K562 (cell line): ENCODE results near the gene ZNF689. TPM values are rescaled to one million over a fixed set of nuclear protein-coding genes. Genes with fewer than 3 reads are reported as not detected.

Source experiments
- ADNP ChIP-seq: fragments of 200-800 bp; sonication (Bioruptor generic); IDR thresholded peaks from 2 replicates; pipeline ENCODE4 v1.6.1; 2016; ENCODE audit warnings: missing genetic modification characterization, missing compliant biosample characterization
- CHCHD3 ChIP-seq: fragments of 250-450 bp; sonication (Bioruptor Pico); IDR thresholded peaks from 2 replicates; pipeline ENCODE4 v2.1.2; 2022; ENCODE audit warnings: mild to moderate bottlenecking
- CHD1 ChIP-seq: fragments of 200-600 bp; sonication (generic); IDR thresholded peaks from one replicate; pipeline ENCODE4 v1.6.1; 2012; ENCODE audit warnings: mild to moderate bottlenecking, moderate library complexity, low read length, inconsistent platforms
- CXXC5 ChIP-seq: fragments of 250-450 bp; sonication (Bioruptor Pico); IDR thresholded peaks from 2 replicates; pipeline ENCODE4 v1.8.0; 2022; ENCODE audit warnings: inconsistent platforms, mild to moderate bottlenecking, moderate library complexity
- FOXA1 ChIP-seq: fragments of 450-650 bp; IDR thresholded peaks from 2 replicates; pipeline ENCODE4 v1.6.1; 2016; ENCODE audit warnings: mild to moderate bottlenecking, borderline replicate concordance
- HEY1 ChIP-seq: fragments of 250-450 bp; sonication (Bioruptor Pico); IDR thresholded peaks from 2 replicates; pipeline ENCODE4 v1.5.0; 2020; ENCODE audit warnings: mild to moderate bottlenecking, moderate library complexity, borderline replicate concordance
- MXI1 ChIP-seq: IDR thresholded peaks from 2 replicates; pipeline ENCODE4 v1.6.1; 2011; ENCODE audit warnings: low read depth, mild to moderate bottlenecking, improper control_type of control experiment, low read length
- PCBP2 ChIP-seq: fragments of 200-400 bp; formaldehyde crosslinking; IDR thresholded peaks from 2 replicates; pipeline ENCODE4 v1.6.1; 2018; ENCODE audit warnings: low read length, low read depth, mild to moderate bottlenecking, moderate library complexity; ENCODE audit not compliant: poor library complexity, severe bottlenecking
- POLR2A ChIP-seq: fragments of 450-650 bp; conservative IDR thresholded peaks from 2 replicates; pipeline ENCODE4 v1.6.1; 2016
- POLR2H ChIP-seq: IDR thresholded peaks from 2 replicates; pipeline ENCODE4 v1.6.1; 2016; ENCODE audit warnings: missing genetic modification characterization, low read depth, mild to moderate bottlenecking, control low read depth, missing compliant biosample characterization, moderate library complexity
- SIN3A ChIP-seq, 2 experiments: fragments of 150-350 bp in 1 of 2; IDR thresholded peaks; 2 replicates each; pipeline ENCODE4 v1.6.1; 2011 to 2016; ENCODE audit warnings: borderline replicate concordance in 2 of 2, low read depth in 2 of 2, low read length in 2 of 2, mild to moderate bottlenecking in 2 of 2, moderate library complexity in 2 of 2; ENCODE audit not compliant: control insufficient read depth in 1 of 2
- TBP ChIP-seq: optimal IDR thresholded peaks from 2 replicates; pipeline ENCODE3; 2011; ENCODE audit warnings: low read depth, low read length, improper control_type of control experiment
- ZNF436 ChIP-seq: fragments of 250-450, 450-650 bp; sonication (Bioruptor Pico); formaldehyde crosslinking; IDR thresholded peaks from 2 replicates; pipeline ENCODE4 v1.7.0; 2020; ENCODE audit warnings: mild to moderate bottlenecking
- polyA plus RNA-seq, 8 experiments: library from polyadenylated mRNA; depleted of rRNA in 4 of 8; stranded (reverse) in 5 of 8; unstranded in 3 of 8; fragments of >200 nt; fragmentation: Nextera tagmentation in 2 of 8; fragmentation: Illumina TruSeq in 1 of 8; extraction: Ambion mirVana in 2 of 8; extraction: Trizol in 1 of 8; gene quantifications; 2 replicates each; pipeline versions ENCODE4 v1.2.1 to v1.2.3, GENCODE V29; 2011 to 2014; ENCODE audit warnings: inconsistent platforms in 1 of 8, missing spikeins in 1 of 8
- total RNA-seq, 7 experiments: library from RNA; depleted of rRNA in 6 of 7; stranded (reverse); fragments of >200 nt in 6 of 7; fragmentation: Illumina TruSeq in 2 of 7; extraction: Trizol in 2 of 7; gene quantifications; 2 replicates each; pipeline versions ENCODE4 v1.2.1 to v1.2.3, GENCODE V29; 2011 to 2021; ENCODE audit warnings: low replicate concordance in 1 of 7
- TF ChIP-seq, protein P1 (sequence below): fragments of 250-450 bp; sonication (Bioruptor Pico); IDR thresholded peaks from 2 replicates; pipeline ENCODE4 v1.5.1; 2021; ENCODE audit warnings: mild to moderate bottlenecking
- TF ChIP-seq, protein P2 (sequence below), 2 experiments: fragments of 200-800 bp in 1 of 2; sonication (Bioruptor generic) in 1 of 2; sonication (generic) in 1 of 2; formaldehyde crosslinking in 1 of 2; IDR thresholded peaks in 1 of 2; conservative IDR thresholded peaks in 1 of 2; 2 replicates each; pipeline versions ENCODE4 v1.5.0 to v1.6.1; 2016 to 2020; ENCODE audit warnings: missing compliant biosample characterization in 1 of 2, missing genetic modification characterization in 1 of 2, missing genetic modification reagents in 1 of 2
- TF ChIP-seq, protein P3 (sequence below), 2 experiments: fragments of 450-650 bp in 1 of 2; sonication (generic) in 1 of 2; formaldehyde crosslinking; conservative IDR thresholded peaks; 2 replicates each; pipeline versions ENCODE4 v1.4.0 to v1.8.1; 2020 to 2022; ENCODE audit warnings: mild to moderate bottlenecking in 1 of 2, missing genetic modification reagents in 1 of 2
- TF ChIP-seq, protein P4 (sequence below): fragments of 250-450 bp; sonication (Bioruptor Pico); IDR thresholded peaks from 2 replicates; pipeline ENCODE4 v1.4.0; 2020; ENCODE audit warnings: borderline replicate concordance
- TF ChIP-seq, protein P5 (sequence below), 2 experiments: fragments of 450-650 bp; IDR thresholded peaks; 2 replicates each; pipeline ENCODE4 v1.6.1; 2016

Gene ZNF689
- total and polyA plus RNA-seq, 9 of the 15 experiments (the other 6 are each of a cell fraction or from before 2014, with no cell fraction given): 5.4 to 15.4 (median 10.8) TPM

DNA sequence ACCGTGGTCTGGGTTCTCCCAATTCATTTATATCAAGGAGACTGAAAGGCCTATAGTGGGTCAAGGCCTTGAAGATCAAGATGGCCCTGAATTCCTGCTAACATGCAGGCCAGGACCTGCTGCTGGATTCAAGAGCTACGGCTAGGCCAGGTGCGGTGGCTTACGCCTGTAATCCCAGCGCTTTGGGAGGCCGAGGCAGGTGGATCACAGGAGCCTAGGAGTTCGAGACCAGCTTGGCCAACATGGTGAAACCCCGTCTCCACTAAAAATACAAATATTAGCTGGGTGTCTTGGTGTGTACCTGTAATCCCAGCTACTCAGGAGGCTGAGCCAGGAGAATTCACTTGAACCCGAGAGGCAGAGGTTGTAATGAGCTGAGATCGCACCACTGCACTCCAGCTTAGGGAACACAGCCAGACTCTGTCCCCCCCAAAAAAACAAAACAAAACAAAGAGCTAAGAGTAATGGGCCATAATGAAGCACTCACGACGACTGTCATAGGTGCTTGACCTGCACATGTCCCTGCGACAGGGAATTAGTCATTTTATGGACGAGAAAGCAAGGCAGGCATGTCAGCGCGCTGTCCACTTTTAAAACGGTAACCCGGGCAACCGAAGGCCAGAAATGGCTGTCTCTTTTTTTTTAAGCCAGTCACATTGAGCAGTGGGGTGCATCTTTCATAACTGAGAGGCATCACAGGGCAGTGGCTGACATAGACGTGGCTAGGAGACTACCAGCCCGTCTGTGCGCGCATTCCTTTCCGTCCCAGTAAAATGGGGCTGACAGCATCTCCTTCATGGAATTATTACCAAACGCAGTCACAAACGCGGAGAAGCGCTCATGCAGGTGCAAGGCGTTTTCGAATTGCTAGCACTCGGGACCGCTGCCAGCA, 47.0 kb upstream of the ZNF689 start (continued):
- TF ChIP-seq, protein P1, sequence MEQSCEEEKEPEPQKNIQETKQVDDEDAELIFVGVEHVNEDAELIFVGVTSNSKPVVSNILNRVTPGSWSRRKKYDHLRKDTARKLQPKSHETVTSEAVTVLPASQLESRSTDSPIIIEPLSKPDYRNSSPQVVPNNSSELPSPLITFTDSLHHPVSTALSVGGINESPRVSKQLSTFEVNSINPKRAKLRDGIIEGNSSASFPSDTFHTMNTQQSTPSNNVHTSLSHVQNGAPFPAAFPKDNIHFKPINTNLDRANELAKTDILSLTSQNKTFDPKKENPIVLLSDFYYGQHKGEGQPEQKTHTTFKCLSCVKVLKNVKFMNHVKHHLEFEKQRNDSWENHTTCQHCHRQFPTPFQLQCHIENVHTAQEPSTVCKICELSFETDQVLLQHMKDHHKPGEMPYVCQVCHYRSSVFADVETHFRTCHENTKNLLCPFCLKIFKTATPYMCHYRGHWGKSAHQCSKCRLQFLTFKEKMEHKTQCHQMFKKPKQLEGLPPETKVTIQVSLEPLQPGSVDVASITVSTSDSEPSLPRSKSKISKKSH (CRISPR knock-in tag): no peak
- no peak for TF ChIP-seq HEY1
- TF ChIP-seq ADNP (tag): no peak
- peak in 1 of 2 experiments; percentile 53; a peak in 2 of 4 replicates for TF ChIP-seq SIN3A (IDR thresholded peaks at IDR 0.05; ENCODE audit: borderline replicate concordance in 2 of 2, control insufficient read depth in 1 of 2, low read depth in 2 of 2, low read length in 2 of 2)
- no peak for TF ChIP-seq ZNF436 (CRISPR knock-in tag)
- no peak for TF ChIP-seq POLR2H
- TF ChIP-seq CXXC5: no peak
- 0 out of 2 replicates have a peak, but pooled peaks have one; percentile 51 for TF ChIP-seq MXI1
- TF ChIP-seq CHCHD3 (CRISPR knock-in tag): no peak
- TF ChIP-seq POLR2A: peak; percentile 36
- TF ChIP-seq, protein P2, sequence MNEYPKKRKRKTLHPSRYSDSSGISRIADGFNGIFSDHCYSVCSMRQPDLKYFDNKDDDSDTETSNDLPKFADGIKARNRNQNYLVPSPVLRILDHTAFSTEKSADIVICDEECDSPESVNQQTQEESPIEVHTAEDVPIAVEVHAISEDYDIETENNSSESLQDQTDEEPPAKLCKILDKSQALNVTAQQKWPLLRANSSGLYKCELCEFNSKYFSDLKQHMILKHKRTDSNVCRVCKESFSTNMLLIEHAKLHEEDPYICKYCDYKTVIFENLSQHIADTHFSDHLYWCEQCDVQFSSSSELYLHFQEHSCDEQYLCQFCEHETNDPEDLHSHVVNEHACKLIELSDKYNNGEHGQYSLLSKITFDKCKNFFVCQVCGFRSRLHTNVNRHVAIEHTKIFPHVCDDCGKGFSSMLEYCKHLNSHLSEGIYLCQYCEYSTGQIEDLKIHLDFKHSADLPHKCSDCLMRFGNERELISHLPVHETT (CRISPR knock-in tag; conservative IDR thresholded peaks at IDR 0.05 in 1 of 2, IDR thresholded peaks at IDR 0.05 in 1 of 2): no peak
- TF ChIP-seq, protein P3, sequence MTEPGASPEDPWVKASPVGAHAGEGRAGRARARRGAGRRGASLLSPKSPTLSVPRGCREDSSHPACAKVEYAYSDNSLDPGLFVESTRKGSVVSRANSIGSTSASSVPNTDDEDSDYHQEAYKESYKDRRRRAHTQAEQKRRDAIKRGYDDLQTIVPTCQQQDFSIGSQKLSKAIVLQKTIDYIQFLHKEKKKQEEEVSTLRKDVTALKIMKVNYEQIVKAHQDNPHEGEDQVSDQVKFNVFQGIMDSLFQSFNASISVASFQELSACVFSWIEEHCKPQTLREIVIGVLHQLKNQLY (CRISPR knock-in tag; conservative IDR thresholded peaks at IDR 0.05): peak in 1 of 2 experiments; percentile 83; a peak in 2 of 4 replicates
- TF ChIP-seq CHD1: no peak
- TF ChIP-seq PCBP2: no peak
- TF ChIP-seq FOXA1: no peak
- TF ChIP-seq TBP: no peak
- TF ChIP-seq, protein P4, sequence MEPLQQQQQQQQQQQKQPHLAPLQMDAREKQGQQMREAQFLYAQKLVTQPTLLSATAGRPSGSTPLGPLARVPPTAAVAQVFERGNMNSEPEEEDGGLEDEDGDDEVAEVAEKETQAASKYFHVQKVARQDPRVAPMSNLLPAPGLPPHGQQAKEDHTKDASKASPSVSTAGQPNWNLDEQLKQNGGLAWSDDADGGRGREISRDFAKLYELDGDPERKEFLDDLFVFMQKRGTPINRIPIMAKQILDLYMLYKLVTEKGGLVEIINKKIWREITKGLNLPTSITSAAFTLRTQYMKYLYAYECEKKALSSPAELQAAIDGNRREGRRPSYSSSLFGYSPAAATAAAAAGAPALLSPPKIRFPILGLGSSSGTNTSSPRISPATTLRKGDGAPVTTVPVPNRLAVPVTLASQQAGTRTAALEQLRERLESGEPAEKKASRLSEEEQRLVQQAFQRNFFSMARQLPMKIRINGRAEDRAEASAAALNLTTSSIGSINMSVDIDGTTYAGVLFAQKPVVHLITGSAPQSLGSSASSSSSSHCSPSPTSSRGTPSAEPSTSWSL (CRISPR knock-in tag): no peak
- TF ChIP-seq, protein P5, sequence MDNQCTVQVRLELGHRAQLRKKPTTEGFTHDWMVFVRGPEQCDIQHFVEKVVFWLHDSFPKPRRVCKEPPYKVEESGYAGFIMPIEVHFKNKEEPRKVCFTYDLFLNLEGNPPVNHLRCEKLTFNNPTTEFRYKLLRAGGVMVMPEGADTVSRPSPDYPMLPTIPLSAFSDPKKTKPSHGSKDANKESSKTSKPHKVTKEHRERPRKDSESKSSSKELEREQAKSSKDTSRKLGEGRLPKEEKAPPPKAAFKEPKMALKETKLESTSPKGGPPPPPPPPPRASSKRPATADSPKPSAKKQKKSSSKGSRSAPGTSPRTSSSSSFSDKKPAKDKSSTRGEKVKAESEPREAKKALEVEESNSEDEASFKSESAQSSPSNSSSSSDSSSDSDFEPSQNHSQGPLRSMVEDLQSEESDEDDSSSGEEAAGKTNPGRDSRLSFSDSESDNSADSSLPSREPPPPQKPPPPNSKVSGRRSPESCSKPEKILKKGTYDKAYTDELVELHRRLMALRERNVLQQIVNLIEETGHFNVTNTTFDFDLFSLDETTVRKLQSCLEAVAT (IDR thresholded peaks at IDR 0.05): no peak
